GM23338 (cell line): ENCODE data around the gene TRPC4. TPM values are rescaled to one million over a fixed set of nuclear protein-coding genes. Genes with fewer than 3 reads are reported as not detected.

Experiments
- ATAC-seq: fragments of 200-7000 bp; cut with Tn5 transposase; 3 replicates; pipeline ENCODE4 v1.9.1; 2020
- DNase-seq: peaks from one replicate; pipeline ENCODE4 v3.0.0-alpha.2; 2015; ENCODE audit warnings: low spot score
- H2AFZ ChIP-seq: fragments of 200-600 bp; sonication (generic); 2 replicates; pipeline ENCODE4 v1.8.0; 2016; ENCODE audit warnings: antibody characterized with exemption, mild to moderate bottlenecking, moderate library complexity
- H3F3A ChIP-seq: fragments of 200-600 bp; sonication (generic); replicated peaks from 2 replicates; pipeline ENCODE4 v1.8.0; 2017; ENCODE audit warnings: antibody characterized with exemption, mixed run types, low read depth
- H3K27ac ChIP-seq: fragments of 200-600 bp; sonication (generic); 2 replicates; pipeline ENCODE4 v1.6.1; 2016; ENCODE audit warnings: low read depth
- H3K27me3 ChIP-seq: fragments of 200-600 bp; sonication (generic); 2 replicates; pipeline ENCODE4 v1.8.0; 2016; ENCODE audit warnings: mild to moderate bottlenecking, mixed run types, moderate library complexity; ENCODE audit not compliant: insufficient read depth
- H3K36me3 ChIP-seq: fragments of 200-600 bp; sonication (generic); 2 replicates; pipeline ENCODE4 v1.8.0; 2016; ENCODE audit warnings: mild to moderate bottlenecking; ENCODE audit not compliant: insufficient read depth
- H3K4me1 ChIP-seq: fragments of 200-600 bp; sonication (generic); 2 replicates; pipeline ENCODE4 v1.8.0; 2016; ENCODE audit warnings: mild to moderate bottlenecking, moderate library complexity; ENCODE audit not compliant: insufficient read depth
- H3K4me2 ChIP-seq: fragments of 200-600 bp; sonication (generic); 2 replicates; pipeline ENCODE4 v1.7.1; 2017; ENCODE audit warnings: mixed run types
- H3K4me3 ChIP-seq: fragments of 200-600 bp; sonication (generic); 2 replicates; pipeline ENCODE4 v1.6.1; 2016; ENCODE audit warnings: mixed run types
- H3K79me2 ChIP-seq: fragments of 200-600 bp; sonication (generic); replicated peaks from 2 replicates; pipeline ENCODE4 v1.8.0; 2017; ENCODE audit warnings: mild to moderate bottlenecking; ENCODE audit not compliant: insufficient read depth
- H3K9me2 ChIP-seq: fragments of 200-600 bp; sonication (generic); 2 replicates; pipeline ENCODE4 v1.8.0; 2017; ENCODE audit not compliant: insufficient read depth
- H4K20me1 ChIP-seq: fragments of 200-600 bp; sonication (generic); replicated peaks from 2 replicates; pipeline ENCODE4 v1.8.0; 2017; ENCODE audit warnings: mild to moderate bottlenecking; ENCODE audit not compliant: insufficient read depth
- H3K27ac Mint-ChIP-seq: 2 replicates; pipeline ENCODE4 v1.8.0; 2020; ENCODE audit warnings: inconsistent platforms, mild to moderate bottlenecking, moderate library complexity, mixed read lengths
- H3K27me3 Mint-ChIP-seq: 3 replicates; pipeline ENCODE4 v1.8.0; 2022; ENCODE audit warnings: low read depth, mild to moderate bottlenecking, moderate library complexity, mixed read lengths, inconsistent platforms; ENCODE audit not compliant: insufficient read depth, poor library complexity
- H3K36me3 Mint-ChIP-seq: 3 replicates; pipeline ENCODE4 v1.8.0; 2021; ENCODE audit warnings: low read depth, mild to moderate bottlenecking, inconsistent platforms, moderate library complexity, mixed read lengths
- H3K4me1 Mint-ChIP-seq: 3 replicates; pipeline ENCODE4 v1.8.0; 2020; ENCODE audit warnings: mild to moderate bottlenecking, inconsistent platforms, mixed read lengths
- H3K4me3 Mint-ChIP-seq: 3 replicates; pipeline ENCODE4 v1.8.0; 2021; ENCODE audit warnings: moderate library complexity, mild to moderate bottlenecking, inconsistent platforms, mixed read lengths
- H3K9me3 Mint-ChIP-seq: 3 replicates; pipeline ENCODE4 v1.8.0; 2020; ENCODE audit warnings: moderate library complexity, mild to moderate bottlenecking, inconsistent platforms, mixed read lengths
- CREB1 ChIP-seq: fragments of 250-450 bp; sonication (Bioruptor Pico); IDR thresholded peaks from 2 replicates; pipeline ENCODE4 v1.5.0; 2020; ENCODE audit warnings: low read depth, mild to moderate bottlenecking, moderate library complexity
- EZH2 ChIP-seq: fragments of 200-600 bp; sonication (generic); IDR thresholded peaks from one replicate; pipeline ENCODE4 v1.8.0; 2017; ENCODE audit warnings: antibody characterized with exemption, mild to moderate bottlenecking, low read depth; ENCODE audit not compliant: unreplicated experiment
- EZH2phosphoT487 ChIP-seq: fragments of 200-600 bp; sonication (generic); IDR thresholded peaks from one replicate; pipeline ENCODE4 v1.8.1; 2018; ENCODE audit warnings: antibody characterized with exemption; ENCODE audit not compliant: unreplicated experiment
- JUNB ChIP-seq: IDR thresholded peaks from one replicate; pipeline ENCODE4 v1.6.1; 2016; ENCODE audit warnings: antibody characterized with exemption; ENCODE audit not compliant: unreplicated experiment
- NANOG ChIP-seq: IDR thresholded peaks from 2 replicates; pipeline ENCODE4 v1.6.1; 2016; ENCODE audit warnings: antibody characterized with exemption, borderline replicate concordance
- POLR2AphosphoS5 ChIP-seq: IDR thresholded peaks from 2 replicates; pipeline ENCODE4 v1.6.1; 2016; ENCODE audit warnings: antibody characterized with exemption, low read depth
- ZNF114 ChIP-seq: fragments of 250-450 bp; sonication (Bioruptor Pico); IDR thresholded peaks from 2 replicates; pipeline ENCODE4 v1.5.0; 2020; ENCODE audit warnings: mild to moderate bottlenecking, moderate library complexity
- ZNF331 ChIP-seq: fragments of 250-450 bp; sonication (Bioruptor Pico); IDR thresholded peaks from 2 replicates; pipeline ENCODE4 v1.5.0; 2020; ENCODE audit warnings: low read depth, mild to moderate bottlenecking, moderate library complexity
- polyA plus RNA-seq: library from polyadenylated mRNA; unstranded; fragments of >200 nt; fragmentation: Nextera tagmentation; extraction: Ambion mirVana; gene quantifications from 2 replicates; pipeline ENCODE4 v1.2.1, GENCODE V29; 2016
- total RNA-seq: library from RNA; depleted of rRNA; stranded (reverse); fragments of >200 nt; shearing (Covaris generic); gene quantifications from 2 replicates; pipeline ENCODE4 v1.2.3, GENCODE V29; 2014
- TF ChIP-seq, protein P1 (sequence below), 2 experiments: fragments of 200-600 bp in 1 of 2; sonication (generic) in 1 of 2; conservative IDR thresholded peaks; 2 replicates each; pipeline versions ENCODE4 v1.5.1 to v1.6.1; 2016 to 2017; ENCODE audit warnings: antibody characterized with exemption in 2 of 2, low read depth in 2 of 2, mild to moderate bottlenecking in 2 of 2, moderate library complexity in 1 of 2
- TF ChIP-seq, protein P2 (sequence below): fragments of 250-450 bp; sonication (Bioruptor Pico); IDR thresholded peaks from 2 replicates; pipeline ENCODE4 v1.5.0; 2020; ENCODE audit warnings: mild to moderate bottlenecking, moderate library complexity
- TF ChIP-seq, protein P3 (sequence below): IDR thresholded peaks from 2 replicates; pipeline ENCODE4 v1.6.1; 2016; ENCODE audit warnings: antibody characterized with exemption

The TRPC4 gene
- total and polyA plus RNA-seq, 2 experiments from 2014 or later, result 1.1 to 2.1 TPM

DNA sequence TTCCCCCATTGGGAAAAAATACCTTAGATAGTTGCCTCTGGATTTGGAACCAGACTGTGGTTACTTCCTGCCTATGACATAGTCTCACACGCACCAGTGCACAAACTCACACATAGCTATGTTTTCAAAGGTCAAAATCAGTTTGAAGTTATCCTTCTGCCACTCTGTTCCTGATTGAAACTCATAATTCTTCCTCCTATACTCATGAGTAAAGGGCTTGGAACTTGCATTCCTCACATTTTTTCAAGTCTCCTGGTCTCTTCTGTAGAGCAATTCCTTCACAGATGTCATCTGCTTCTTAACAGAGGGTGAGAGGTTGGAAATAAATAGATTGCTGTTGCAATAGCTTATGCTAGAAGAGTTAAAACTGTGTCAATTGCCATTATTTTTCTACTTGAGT, 252.4 kb downstream of the TRPC4 start:
- Histone ChIP-seq H3K27ac (no peak overlapping the region), H3K4me2 (no peak overlapping the region), H3K4me1 (no peaks in the 10 kb centered on the region), H3K36me3 (no peaks in the 10 kb centered on the region), H4K20me1 (no peaks in the 10 kb centered on the region), H3K27me3 (no peaks in the 10 kb centered on the region), H3K4me3 (no peak overlapping the region), H3F3A (no peaks in the 10 kb centered on the region), H3K79me2 (no peaks in the 10 kb centered on the region), H3K9me2 (no peaks in the 10 kb centered on the region), H2AFZ (no peak overlapping the region)
- ATAC-seq (0 out of 3 replicates have a peak, but pooled peaks have one; percentile 29), DNase-seq (peak; percentile 22)
- no peaks in the 10 kb centered on the region for H3K36me3 Mint-ChIP-seq
- no peaks in the 10 kb centered on the region for H3K9me3 Mint-ChIP-seq
- H3K27me3 Mint-ChIP-seq, result peaks cover under 1% of the 10 kb centered on the region
- TF ChIP-seq, protein P1, sequence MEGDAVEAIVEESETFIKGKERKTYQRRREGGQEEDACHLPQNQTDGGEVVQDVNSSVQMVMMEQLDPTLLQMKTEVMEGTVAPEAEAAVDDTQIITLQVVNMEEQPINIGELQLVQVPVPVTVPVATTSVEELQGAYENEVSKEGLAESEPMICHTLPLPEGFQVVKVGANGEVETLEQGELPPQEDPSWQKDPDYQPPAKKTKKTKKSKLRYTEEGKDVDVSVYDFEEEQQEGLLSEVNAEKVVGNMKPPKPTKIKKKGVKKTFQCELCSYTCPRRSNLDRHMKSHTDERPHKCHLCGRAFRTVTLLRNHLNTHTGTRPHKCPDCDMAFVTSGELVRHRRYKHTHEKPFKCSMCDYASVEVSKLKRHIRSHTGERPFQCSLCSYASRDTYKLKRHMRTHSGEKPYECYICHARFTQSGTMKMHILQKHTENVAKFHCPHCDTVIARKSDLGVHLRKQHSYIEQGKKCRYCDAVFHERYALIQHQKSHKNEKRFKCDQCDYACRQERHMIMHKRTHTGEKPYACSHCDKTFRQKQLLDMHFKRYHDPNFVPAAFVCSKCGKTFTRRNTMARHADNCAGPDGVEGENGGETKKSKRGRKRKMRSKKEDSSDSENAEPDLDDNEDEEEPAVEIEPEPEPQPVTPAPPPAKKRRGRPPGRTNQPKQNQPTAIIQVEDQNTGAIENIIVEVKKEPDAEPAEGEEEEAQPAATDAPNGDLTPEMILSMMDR (conservative IDR thresholded peaks at IDR 0.05; ENCODE audit: low read depth in 2 of 2), result no peak
- TF ChIP-seq ZNF331 (CRISPR knock-in tag), result no peak
- TF ChIP-seq, protein P2, sequence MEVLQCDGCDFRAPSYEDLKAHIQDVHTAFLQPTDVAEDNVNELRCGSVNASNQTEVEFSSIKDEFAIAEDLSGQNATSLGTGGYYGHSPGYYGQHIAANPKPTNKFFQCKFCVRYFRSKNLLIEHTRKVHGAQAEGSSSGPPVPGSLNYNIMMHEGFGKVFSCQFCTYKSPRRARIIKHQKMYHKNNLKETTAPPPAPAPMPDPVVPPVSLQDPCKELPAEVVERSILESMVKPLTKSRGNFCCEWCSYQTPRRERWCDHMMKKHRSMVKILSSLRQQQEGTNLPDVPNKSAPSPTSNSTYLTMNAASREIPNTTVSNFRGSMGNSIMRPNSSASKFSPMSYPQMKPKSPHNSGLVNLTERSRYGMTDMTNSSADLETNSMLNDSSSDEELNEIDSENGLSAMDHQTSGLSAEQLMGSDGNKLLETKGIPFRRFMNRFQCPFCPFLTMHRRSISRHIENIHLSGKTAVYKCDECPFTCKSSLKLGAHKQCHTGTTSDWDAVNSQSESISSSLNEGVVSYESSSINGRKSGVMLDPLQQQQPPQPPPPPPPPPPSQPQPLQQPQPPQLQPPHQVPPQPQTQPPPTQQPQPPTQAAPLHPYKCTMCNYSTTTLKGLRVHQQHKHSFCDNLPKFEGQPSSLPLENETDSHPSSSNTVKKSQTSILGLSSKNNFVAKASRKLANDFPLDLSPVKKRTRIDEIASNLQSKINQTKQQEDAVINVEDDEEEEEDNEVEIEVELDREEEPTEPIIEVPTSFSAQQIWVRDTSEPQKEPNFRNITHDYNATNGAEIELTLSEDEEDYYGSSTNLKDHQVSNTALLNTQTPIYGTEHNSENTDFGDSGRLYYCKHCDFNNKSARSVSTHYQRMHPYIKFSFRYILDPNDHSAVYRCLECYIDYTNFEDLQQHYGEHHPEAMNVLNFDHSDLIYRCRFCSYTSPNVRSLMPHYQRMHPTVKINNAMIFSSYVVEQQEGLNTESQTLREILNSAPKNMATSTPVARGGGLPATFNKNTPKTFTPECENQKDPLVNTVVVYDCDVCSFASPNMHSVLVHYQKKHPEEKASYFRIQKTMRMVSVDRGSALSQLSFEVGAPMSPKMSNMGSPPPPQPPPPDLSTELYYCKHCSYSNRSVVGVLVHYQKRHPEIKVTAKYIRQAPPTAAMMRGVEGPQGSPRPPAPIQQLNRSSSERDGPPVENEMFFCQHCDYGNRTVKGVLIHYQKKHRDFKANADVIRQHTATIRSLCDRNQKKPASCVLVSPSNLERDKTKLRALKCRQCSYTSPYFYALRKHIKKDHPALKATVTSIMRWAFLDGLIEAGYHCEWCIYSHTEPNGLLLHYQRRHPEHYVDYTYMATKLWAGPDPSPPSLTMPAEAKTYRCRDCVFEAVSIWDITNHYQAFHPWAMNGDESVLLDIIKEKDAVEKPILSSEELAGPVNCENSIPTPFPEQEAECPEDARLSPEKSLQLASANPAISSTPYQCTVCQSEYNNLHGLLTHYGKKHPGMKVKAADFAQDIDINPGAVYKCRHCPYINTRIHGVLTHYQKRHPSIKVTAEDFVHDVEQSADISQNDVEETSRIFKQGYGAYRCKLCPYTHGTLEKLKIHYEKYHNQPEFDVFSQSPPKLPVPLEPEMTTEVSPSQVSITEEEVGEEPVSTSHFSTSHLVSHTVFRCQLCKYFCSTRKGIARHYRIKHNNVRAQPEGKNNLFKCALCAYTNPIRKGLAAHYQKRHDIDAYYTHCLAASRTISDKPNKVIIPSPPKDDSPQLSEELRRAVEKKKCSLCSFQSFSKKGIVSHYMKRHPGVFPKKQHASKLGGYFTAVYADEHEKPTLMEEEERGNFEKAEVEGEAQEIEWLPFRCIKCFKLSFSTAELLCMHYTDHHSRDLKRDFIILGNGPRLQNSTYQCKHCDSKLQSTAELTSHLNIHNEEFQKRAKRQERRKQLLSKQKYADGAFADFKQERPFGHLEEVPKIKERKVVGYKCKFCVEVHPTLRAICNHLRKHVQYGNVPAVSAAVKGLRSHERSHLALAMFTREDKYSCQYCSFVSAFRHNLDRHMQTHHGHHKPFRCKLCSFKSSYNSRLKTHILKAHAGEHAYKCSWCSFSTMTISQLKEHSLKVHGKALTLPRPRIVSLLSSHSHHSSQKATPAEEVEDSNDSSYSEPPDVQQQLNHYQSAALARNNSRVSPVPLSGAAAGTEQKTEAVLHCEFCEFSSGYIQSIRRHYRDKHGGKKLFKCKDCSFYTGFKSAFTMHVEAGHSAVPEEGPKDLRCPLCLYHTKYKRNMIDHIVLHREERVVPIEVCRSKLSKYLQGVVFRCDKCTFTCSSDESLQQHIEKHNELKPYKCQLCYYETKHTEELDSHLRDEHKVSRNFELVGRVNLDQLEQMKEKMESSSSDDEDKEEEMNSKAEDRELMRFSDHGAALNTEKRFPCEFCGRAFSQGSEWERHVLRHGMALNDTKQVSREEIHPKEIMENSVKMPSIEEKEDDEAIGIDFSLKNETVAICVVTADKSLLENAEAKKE (CRISPR knock-in tag), result peak; percentile 70
- peaks cover 7% of the 10 kb centered on the region for H3K4me1 Mint-ChIP-seq
- H3K27ac Mint-ChIP-seq, result no peak overlapping the region
- no peak overlapping the region for H3K4me3 Mint-ChIP-seq

DNA sequence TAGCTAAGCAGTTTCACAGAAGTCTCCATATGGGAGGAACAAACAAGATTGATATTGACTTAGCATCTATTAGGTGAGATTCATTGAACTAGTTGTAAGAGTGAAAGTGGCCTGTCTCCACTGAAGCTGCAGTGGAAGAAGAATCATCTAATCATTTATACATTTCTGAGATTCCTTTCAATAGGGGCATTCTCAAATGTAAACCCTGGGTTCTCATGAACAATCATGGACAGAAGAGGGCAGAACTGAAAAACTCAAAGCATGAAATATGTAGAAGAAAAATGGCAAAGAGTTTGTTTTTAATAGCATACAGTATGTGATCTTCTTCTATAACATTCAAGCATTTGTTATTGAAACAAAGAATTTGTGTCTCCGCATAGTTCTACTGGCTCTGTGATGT, 253.4 kb downstream of the TRPC4 start:
- ATAC-seq (no peak), DNase-seq (no peak)
- Histone ChIP-seq H3F3A (no peaks in the 10 kb centered on the region), H3K4me3 (no peak overlapping the region), H3K9me2 (no peaks in the 10 kb centered on the region), H3K4me1 (no peaks in the 10 kb centered on the region), H3K27me3 (no peaks in the 10 kb centered on the region), H2AFZ (no peak overlapping the region), H4K20me1 (no peaks in the 10 kb centered on the region), H3K27ac (no peak overlapping the region), H3K4me2 (no peak overlapping the region), H3K36me3 (no peaks in the 10 kb centered on the region), H3K79me2 (no peaks in the 10 kb centered on the region)
- Mint-ChIP-seq H3K27ac (no peak overlapping the region), H3K4me1 (peaks cover 7% of the 10 kb centered on the region), H3K36me3 (no peaks in the 10 kb centered on the region), H3K4me3 (no peak overlapping the region), H3K9me3 (no peaks in the 10 kb centered on the region), H3K27me3 (no peaks in the 10 kb centered on the region)
- TF ChIP-seq NANOG, result no peak
- no peak for TF ChIP-seq POLR2AphosphoS5
- TF ChIP-seq, protein P3, sequence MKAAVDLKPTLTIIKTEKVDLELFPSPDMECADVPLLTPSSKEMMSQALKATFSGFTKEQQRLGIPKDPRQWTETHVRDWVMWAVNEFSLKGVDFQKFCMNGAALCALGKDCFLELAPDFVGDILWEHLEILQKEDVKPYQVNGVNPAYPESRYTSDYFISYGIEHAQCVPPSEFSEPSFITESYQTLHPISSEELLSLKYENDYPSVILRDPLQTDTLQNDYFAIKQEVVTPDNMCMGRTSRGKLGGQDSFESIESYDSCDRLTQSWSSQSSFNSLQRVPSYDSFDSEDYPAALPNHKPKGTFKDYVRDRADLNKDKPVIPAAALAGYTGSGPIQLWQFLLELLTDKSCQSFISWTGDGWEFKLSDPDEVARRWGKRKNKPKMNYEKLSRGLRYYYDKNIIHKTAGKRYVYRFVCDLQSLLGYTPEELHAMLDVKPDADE, result no peak
- TF ChIP-seq JUNB, result no peak
- no peak for TF ChIP-seq ZNF331 (CRISPR knock-in tag)
- TF ChIP-seq EZH2, result no peak
- no peak for TF ChIP-seq ZNF114 (CRISPR knock-in tag)
- no peak for TF ChIP-seq EZH2phosphoT487
- no peak for TF ChIP-seq CREB1 (CRISPR knock-in tag)
